Neural progenitor cell (in vitro differentiated cells): ENCODE data around the gene FAM149A.

Source experiments
- EZH2phosphoT487 ChIP-seq: fragments of 200-600 bp; sonication (generic); IDR thresholded peaks from 2 replicates; pipeline ENCODE4 v1.6.1; 2017; ENCODE audit warnings: antibody characterized with exemption
- TF ChIP-seq, protein P1 (sequence below): fragments of 200-600 bp; sonication (generic); IDR thresholded peaks from 2 replicates; pipeline ENCODE4 v1.5.1; 2017; ENCODE audit warnings: antibody characterized with exemption, mild to moderate bottlenecking

DNA sequence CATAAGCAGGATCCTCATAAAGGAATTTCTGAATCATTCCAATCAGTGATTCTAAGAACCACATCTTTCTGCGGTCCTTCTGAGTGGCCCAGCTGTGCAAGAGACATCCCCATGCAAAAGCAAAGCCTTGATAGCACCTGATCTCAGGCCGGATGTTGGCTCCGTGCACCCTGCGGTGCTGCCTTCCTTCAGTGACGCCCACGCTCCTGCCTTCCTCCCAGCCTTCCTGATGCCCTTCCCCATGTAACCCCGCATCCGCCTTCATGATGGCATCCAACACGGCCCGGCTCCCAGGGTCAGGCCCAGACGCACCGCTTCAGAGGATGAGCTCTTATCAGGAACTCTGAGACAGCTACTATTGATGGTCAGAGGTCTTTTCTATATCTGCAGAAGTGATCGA lies 66.5 kb downstream of the FAM149A start:
- TF ChIP-seq, protein P1, sequence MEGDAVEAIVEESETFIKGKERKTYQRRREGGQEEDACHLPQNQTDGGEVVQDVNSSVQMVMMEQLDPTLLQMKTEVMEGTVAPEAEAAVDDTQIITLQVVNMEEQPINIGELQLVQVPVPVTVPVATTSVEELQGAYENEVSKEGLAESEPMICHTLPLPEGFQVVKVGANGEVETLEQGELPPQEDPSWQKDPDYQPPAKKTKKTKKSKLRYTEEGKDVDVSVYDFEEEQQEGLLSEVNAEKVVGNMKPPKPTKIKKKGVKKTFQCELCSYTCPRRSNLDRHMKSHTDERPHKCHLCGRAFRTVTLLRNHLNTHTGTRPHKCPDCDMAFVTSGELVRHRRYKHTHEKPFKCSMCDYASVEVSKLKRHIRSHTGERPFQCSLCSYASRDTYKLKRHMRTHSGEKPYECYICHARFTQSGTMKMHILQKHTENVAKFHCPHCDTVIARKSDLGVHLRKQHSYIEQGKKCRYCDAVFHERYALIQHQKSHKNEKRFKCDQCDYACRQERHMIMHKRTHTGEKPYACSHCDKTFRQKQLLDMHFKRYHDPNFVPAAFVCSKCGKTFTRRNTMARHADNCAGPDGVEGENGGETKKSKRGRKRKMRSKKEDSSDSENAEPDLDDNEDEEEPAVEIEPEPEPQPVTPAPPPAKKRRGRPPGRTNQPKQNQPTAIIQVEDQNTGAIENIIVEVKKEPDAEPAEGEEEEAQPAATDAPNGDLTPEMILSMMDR = no peak
- no peak for TF ChIP-seq EZH2phosphoT487
